GM18499 (cell line): ENCODE measurements around the gene C4B.
"Not testable (repeated sequence)": the region's sequence is repeated elsewhere in the genome, so short reads cannot be mapped to it uniquely, and the experiment has no call there.

Source experiments
- ATAC-seq: cut with Tn5 transposase; IDR thresholded peaks from one replicate; pipeline ENCODE4 v1.9.1; 2021; ENCODE audit warnings: moderate number of reproducible peaks; ENCODE audit not compliant: insufficient read depth, unreplicated experiment

The C4B gene

DNA sequence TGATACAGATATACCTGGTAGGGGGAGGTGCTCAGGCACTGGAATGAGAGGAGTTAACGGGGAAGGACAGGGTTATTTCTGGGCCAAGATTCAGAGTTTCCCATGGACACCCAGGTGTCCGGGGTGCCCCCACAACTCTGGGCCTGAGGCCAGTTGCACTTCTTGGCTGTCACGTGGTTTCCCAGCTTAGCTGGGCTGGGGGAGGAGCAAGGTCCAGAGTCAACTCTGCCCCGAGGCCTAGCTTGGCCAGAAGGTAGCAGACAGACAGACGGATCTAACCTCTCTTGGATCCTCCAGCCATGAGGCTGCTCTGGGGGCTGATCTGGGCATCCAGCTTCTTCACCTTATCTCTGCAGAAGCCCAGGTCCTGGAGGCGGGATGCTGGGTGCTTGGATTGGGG, at the start of gene C4B:
C4B (plus strand) TSS at position 249 of the 400 bp plus-strand sequence; CDS start at position 300, 51 bp downstream.
- ATAC-seq = not testable (repeated sequence)

DNA sequence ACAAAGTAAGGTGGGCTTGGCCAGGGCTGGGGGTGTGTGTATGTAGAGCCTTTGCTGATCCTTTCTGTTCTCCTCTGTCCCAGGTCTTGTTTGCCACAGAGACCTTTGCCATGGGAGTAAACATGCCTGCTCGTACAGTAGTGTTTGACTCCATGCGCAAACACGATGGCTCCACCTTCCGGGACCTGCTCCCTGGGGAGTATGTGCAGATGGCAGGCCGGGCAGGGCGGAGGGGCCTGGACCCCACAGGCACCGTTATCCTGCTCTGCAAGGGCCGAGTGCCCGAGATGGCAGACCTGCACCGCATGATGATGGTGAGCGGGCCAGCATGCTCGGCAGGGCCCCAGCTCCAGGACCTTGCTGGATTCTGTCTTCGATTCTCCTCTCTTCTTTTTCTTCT, 48.9 kb upstream of the C4B start:
- ATAC-seq = no peak

DNA sequence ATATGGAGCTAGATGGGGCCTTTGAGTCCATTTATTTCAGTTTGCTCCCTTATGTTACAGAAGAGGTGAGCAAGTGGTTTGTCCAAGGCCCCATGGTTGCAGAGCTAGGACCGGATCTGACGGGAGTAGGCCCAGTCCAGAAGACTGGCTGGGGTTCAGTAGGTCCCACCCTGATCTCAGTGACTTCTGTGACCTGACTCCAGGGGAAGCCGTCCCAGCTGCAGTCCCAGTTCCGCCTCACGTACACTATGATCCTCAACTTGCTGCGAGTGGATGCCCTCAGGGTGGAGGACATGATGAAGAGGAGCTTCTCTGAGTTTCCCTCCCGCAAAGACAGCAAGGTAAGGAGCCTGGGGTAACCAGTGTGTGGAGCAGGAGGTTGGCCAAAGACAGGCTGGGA, 48.1 kb upstream of the C4B start:
- no peak for ATAC-seq

DNA sequence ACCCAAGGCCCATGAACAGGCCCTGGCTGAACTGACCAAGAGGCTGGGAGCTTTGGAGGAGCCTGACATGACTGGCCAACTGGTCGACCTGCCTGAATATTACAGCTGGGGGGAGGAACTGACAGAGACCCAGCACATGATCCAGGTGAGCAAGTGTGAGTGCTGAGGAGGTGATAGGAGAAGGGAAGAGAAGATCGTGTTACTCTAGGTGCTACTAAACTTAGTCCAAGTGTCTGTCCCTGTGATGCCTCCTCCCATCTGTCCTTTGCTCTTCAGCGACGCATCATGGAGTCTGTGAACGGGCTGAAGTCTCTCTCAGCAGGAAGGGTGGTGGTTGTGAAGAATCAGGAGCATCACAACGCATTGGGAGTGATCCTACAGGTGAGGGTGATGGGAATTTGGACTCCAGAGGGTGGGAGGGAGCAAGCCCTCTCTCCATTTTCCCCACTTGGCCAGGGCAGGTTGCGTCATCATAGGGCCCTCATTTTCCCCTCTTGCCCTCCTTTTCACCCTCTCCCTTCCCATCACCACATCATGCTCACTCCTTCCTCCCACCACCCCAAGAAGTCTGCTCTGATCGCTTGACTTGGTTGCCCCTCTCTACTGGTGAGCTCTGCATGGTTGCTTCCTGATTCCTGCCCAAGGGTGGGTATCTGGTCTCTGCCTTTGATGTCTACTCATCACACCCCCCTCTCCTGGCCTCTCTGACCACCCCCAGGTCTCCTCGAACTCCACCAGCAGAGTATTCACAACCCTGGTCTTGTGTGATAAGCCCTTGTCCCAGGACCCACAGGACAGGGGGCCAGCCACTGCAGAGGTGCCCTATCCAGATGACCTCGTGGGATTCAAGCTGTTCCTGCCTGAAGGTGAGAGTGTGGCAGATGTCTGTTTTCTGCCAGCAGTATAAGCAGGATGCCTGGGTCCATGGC, 47.3 kb upstream of the C4B start:
- no peak for ATAC-seq

DNA sequence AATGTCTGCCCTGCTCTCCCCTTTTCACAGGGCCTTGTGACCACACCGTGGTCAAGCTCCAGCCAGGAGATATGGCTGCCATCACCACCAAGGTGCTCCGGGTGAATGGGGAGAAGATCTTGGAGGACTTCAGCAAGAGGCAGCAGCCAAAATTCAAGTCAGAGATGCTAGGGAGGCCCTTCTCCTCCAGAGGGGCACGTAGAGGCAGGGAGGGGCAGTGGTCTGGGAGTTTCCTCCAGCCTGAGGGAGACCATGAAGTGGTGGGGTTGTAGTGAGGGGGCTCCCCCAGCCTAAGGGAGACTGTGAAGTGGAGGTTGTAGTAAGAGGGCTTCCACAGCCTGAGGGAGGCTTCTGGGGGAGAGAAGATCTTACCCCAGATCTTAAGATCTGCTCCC, 46.7 kb upstream of the C4B start:
- ATAC-seq = no peak

DNA sequence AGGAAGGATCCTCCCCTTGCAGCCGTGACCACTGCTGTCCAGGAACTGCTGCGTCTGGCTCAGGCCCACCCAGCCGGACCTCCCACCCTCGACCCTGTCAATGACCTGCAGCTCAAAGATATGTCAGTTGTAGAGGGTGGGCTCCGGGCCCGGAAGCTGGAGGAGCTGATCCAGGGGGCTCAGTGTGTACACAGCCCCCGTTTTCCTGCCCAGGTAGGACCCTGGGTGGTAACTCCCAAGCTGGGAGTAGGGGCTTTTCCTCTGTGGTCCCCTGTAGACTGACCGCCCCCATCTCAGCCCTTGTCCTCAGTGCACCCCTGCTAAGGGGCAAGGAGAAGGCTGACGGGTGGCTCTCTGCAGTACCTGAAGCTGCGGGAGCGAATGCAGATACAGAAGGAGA, 46.3 kb upstream of the C4B start:
- ATAC-seq = no peak

DNA sequence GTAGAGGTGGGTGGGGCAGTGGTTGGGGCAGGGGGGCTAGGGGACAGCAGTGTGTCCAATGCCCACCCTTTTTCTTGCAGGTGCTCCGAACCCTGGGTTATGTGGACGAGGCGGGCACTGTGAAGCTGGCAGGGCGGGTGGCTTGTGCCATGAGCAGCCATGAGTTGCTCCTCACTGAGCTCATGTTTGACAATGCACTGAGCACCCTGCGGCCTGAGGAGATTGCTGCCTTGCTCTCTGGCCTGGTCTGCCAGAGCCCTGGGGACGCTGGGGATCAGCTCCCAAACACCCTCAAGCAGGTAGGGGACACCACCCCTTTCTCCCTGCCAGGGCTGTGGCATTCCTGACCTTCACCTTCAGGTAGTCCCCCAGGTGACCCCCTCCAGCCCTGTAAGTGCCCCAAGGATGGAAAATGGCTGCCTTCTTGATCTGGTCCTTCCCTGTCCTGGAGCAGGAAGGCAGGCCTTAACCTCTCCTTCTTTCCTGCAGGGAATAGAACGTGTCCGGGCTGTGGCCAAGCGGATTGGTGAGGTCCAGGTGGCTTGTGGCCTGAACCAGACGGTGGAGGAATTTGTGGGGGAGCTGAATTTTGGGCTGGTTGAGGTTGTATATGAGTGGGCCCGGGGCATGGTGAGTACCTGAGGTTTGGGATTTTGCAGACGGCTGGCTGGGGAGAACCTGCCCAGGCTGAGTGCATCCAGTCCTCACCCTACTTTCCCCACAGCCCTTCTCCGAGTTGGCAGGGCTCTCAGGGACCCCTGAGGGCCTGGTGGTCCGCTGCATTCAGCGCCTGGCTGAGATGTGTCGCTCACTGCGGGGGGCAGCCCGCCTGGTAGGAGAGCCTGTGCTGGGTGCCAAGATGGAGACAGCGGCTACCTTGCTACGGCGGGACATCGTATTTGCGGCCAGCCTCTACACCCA, 45.5 kb upstream of the C4B start:
- ATAC-seq = no peak

DNA sequence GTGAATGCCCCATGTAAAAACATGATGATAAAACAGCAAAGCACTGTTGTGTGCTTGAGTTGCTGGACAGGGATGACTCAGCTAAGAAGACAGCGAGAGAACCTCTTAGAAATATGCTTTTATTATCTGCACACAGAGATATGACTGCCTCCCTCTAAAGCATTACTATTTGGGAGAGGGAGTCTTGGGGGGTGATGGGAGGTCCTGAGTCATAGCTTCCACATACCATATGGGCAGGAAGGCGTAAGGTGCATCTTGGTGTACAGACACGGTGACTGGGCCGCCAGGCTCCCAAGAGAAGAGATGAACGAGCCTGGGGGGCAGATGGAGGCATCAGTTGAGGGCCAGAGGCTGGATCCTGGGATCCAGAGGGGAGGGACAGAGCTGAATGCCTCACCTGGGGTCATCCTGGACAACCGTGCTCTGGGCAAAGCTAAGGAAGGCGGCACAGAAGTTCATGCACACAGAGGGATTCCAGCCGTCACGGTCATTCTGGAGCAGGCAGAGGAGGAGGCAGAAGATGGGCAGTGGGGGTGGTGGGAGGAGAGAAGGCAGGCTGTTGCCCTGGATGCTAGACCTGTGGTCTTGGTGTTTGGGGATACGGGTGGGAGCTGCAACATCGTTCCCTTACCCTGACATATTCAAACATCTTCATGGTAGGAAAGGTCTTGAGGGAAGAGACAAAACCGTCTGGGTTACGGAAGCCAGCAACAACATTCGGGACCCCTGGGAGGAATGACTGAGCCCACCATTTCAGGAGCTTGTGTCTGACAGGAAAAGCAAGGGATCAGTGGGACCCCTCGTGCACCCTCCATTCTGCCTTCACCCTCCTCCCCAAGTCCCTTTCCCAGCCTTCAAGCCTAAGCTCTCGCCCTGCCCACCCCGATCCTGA, 44.6 kb upstream of the C4B start:
- no peak for ATAC-seq

DNA sequence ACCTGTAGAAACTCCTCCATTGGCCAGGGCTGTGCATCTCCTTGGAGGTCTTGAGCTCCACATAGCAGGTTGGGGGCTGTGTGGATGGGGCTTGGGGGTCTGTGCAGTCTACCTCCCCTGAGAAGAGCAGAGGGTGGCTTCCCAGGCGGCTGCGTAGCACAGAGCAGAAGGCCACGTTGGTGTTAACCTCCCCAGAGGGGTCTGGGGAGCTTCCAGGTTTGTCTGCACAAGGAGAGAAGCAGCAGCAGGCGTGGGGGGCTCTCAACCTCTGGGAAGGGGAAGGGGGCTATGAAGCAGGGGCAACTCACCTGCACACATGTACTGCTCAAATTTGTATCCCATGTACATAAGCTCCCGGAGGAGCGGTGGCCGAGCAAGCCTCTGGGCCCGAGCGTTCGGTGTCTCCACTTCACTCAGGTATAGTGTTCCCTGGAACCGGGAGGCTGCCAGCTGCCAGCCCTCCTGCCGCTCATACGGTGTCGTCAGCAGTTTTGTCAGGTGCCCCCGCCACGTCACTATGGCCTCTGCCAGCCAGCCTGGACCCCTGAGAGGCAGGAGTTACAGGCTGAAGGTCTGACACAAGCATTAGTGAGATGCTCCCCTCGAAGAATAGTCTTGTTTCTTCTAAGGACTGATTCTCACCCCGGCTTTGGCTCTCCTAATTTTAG, 43.9 kb upstream of the C4B start:
- no peak for ATAC-seq

DNA sequence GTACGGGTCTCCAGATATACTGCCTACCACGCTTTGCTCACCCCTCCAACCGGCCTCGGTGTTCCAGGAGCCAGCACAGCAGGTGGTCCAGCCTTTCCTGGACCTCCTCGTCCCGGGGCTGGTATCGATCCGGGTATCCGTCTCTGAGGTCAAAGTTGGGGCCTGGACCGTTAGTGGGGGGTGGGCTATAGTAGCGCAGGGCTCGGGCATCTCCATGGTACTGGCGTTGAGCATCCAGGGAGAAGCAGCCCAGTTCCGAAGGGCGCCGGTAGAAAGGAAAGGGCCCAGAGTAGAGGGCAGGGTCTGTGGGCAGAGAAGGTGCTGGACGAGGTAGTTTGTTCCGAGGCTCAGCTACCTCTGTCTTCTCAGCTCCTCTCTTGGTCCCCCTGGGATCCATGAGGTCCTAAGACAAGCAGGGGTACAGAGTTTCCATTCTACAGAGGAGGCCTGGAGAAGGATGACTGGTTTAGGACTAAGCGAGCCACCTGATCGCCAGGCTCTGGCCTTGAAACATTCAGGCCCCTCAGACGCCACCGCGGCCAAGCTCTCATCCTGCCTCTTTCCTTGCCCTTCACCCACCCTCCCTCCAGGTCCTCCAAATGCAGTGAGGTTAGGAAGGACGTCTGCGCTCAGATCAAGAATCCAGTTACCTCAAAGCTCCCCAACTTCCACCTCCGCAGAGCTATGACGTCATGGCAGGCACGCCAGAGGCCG, 43.2 kb upstream of the C4B start:
- ATAC-seq = no peak

DNA sequence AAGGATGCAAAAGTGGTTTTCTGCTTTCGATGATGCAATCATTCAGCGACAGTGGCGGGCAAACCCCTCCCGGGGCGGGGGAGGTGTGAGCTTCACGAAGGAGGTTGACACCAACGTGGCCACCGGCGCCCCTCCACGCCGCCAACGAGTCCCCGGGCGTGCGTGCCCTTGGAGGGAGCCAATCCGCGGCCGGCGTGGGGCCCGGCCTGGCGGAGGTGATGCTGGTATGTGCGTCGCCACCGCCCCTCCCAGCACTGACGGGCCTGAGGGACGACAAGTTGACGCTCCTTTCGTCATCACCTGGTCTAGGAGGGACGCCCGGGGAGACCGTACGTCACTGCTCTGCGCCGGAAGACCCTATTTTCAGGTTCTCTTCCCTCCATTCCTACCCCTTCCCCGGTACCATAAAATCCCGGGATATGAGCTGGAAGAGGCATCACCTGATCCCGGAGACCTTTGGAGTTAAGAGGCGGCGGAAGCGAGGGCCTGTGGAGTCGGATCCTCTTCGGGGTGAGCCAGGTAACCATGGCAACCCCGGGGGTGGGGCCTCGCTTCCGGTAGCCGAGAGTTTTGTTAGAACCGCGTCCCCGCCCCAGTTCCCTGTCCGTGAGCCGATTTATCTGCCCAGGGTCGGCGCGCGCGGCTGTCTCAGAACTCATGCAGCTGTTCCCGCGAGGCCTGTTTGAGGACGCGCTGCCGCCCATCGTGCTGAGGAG, 42.4 kb upstream of the C4B start, which contains the start of gene DXO:
DXO (minus strand) TSS at position 146 of the 716 bp plus-strand sequence. CDS start 463 bp downstream, outside the sequence.
- ATAC-seq = peak; percentile 54

DNA sequence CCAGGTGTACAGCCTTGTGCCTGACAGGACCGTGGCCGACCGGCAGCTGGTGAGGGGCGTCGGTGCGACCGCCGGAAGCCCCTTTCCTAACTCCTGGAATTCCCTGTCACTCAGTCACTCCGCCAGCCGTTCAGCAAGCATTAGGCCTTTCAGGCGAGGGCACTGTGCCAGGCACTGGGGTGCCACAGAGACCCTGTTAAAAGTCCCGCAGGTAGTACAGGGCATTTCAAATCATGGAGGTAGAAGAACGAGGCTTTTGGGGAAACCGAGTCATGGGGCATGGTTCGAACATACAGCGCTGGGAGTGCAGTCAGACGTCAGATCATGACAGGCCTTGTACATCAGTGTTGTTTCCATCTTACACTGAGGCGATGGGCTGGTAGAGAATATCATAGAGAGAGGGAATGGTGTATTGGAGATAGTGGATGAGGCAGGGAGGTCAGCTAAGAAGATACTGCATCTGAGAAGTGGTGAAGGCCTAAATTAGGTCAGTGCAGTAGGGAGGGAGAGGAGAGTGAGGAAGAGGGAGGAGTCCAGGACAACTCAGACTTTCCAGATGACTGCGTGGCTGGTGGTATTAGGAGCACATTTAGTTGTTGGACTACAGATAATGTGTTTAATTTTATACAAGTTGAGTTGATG, 41.8 kb upstream of the C4B start:
- ATAC-seq = no peak

DNA sequence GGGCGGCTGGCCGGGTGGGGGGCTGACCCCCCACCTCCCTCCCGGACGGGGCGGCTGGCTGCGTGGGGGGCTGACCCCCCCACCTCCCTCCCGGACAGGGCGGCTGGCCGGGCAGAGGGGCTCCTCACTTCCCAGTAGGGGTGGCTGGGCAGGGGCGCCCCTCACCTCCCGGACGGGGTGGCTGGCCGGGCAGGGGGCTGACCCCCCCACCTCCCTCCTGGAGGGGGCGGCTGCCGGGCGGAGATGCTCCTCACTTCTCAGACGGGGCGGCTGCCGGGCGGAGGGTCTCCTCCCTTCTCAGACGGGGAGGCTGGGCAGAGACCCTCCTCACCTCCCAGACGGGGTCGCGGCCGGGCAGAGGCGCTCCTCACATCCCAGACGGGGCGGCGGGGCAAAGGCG, 38.5 kb upstream of the C4B start:
- not testable (repeated sequence) for ATAC-seq

DNA sequence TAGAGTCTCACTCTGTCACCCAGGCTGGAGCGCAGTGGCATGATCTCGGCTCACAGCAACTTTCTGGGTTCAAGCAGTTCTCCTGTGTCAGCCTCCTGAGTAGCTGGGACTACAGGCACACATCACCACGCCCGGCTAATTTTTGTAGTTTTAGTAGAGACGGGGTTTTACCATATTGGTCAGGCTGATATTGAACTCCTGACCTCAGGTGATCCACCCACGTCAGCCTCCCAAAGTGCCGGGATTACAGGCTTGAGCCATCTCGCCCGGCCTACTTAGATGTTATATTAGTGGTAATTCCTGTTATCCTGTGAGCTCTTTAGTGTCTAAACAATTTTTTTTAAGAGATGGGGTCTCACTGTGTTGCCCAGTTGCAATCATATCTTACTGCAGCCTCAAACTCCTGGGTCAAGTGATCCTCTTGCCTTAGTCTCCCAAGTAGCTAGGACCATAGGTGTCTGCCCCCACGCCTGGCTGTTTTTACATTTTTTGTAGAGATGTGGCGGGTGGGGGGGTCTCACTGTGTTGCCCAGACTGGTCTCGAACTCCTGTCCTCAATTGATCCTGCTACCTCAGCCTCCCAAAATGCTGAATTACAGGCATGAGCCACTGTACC, 36.7 kb upstream of the C4B start:
- ATAC-seq = no peak

DNA sequence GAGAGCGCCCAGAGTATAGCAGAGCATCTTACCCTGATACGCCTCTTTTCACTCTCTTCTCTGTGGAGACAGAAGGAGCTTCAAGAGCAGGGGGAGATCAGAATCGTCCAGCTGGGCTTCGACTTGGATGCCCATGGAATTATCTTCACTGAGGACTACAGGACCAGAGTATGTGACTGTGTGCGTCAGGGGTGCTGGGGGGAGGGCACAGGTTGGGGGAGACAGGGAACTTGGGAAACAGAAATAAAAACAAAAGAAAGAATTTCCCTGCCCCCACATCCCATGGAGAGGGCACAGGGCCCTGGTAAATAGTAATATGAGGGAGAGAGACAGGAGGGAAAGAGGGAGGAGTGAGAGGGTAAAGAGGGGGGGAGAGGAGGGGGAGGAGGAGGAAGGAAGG, 35.8 kb upstream of the C4B start:
- ATAC-seq = no peak

DNA sequence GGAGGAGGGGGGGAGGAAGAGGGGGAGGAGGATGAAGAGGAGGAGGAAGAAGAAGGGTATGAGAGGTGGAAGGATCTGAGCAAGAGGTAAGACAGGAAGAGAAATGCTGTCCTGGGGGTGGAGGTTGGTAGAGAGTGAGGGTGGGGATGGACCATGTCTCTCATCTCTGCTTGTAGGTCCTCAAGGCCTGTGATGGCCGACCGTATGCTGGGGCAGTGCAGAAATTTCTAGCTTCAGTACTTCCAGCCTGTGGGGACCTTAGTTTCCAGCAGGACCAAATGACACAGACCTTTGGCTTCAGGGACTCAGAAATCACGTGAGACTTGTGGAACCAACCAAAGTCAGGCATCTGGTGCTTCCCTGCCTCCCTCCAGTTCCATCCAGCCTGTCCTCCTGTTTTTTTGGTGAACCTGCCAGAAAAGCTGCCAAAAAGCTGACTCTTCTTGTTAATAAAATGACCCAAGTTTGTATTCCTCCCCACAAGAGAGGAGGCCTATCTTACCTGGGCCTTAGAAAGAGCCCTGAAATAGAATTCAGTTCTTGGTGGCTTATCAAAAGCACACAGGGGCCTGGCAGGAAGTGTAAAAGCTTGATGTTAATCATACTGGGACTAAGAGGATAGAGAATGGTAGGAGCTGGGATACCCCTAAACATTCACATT, 35.2 kb upstream of the C4B start:
- no peak for ATAC-seq
